ENCODE measurements around the gene MTFP1.

MTFP1 gene

GRCh38 chr22:30474121-30474520 lies 48.6 kb downstream of the MTFP1 start:
- Histone ChIP-seq H3K4me1 (ENCODE audit: insufficient read depth, insufficient read length) (peaks cover 5% of the 10 kb centered on the region), H3K36me3 (ENCODE audit: insufficient read depth, insufficient read length, low read length) (no peaks in the 10 kb centered on the region), H3K9ac (ENCODE audit: insufficient read length, low read depth) (no peak overlapping the region), H3K27me3 (ENCODE audit: insufficient read depth, insufficient read length) (peaks cover 8% of the 10 kb centered on the region), H3K9me3 (ENCODE audit: insufficient read depth, low read length) (no peaks in the 10 kb centered on the region), H3K4me3 (ENCODE audit: insufficient read length, low read depth) (no peak overlapping the region)
- no peak for TF ChIP-seq SUZ12 (IDR thresholded peaks at IDR 0.05; ENCODE audit: extremely low read depth, insufficient read depth, insufficient read length)
- TF ChIP-seq ZNF274 (IDR thresholded peaks at IDR 0.05; ENCODE audit: low read depth, low read length), result no peak
- TF ChIP-seq YY1 (IDR thresholded peaks at IDR 0.05; ENCODE audit: insufficient read depth, insufficient read length), result no peak
- no peak for DNase-seq (ENCODE audit: low read depth, low spot score)

GRCh38 chr22:30474683-30475424 lies 49.3 kb downstream of the MTFP1 start:
- peaks cover 5% of the 10 kb centered on the region for H3K4me1 ChIP-seq (ENCODE audit: insufficient read depth, insufficient read length)
- no peak overlapping the region for H3K4me3 ChIP-seq (ENCODE audit: insufficient read length, low read depth)
- H3K36me3 ChIP-seq (ENCODE audit: insufficient read depth, insufficient read length, low read length), result no peaks in the 10 kb centered on the region
- TF ChIP-seq YY1 (IDR thresholded peaks at IDR 0.05; ENCODE audit: insufficient read depth, insufficient read length), result no peak
- no peak for TF ChIP-seq SUZ12 (IDR thresholded peaks at IDR 0.05; ENCODE audit: extremely low read depth, insufficient read depth, insufficient read length)
- TF ChIP-seq ZNF274 (IDR thresholded peaks at IDR 0.05; ENCODE audit: low read depth, low read length), result no peak
- peaks cover 6% of the 10 kb centered on the region for H3K27me3 ChIP-seq (ENCODE audit: insufficient read depth, insufficient read length)
- no peak for DNase-seq (ENCODE audit: low read depth, low spot score)
- no peak overlapping the region for H3K9ac ChIP-seq (ENCODE audit: insufficient read length, low read depth)
- H3K9me3 ChIP-seq (ENCODE audit: insufficient read depth, low read length), result no peaks in the 10 kb centered on the region
